Naive thymus-derived CD4-positive, alpha-beta T cell (primary cell): Measurements from ENCODE around the gene KEAP1. TPM values are rescaled to one million over a fixed set of nuclear protein-coding genes. Genes with fewer than 3 reads are reported as not detected.
"Not testable (repeated sequence)": the region's sequence is repeated elsewhere in the genome, so short reads cannot be mapped to it uniquely, and the experiment has no call there.

Source experiments
- ATAC-seq: fragments of 150-1000 bp; cut with Tn5 transposase; 2 replicates; pipeline ENCODE4 v1.10.0; 2021; ENCODE audit warnings: mild to moderate bottlenecking, moderate library complexity
- CTCF ChIA-PET: fragments of 350-600 bp; sonication (Branson Sonifier 250); formaldehyde crosslinking; loops from one replicate; lab custom pipeline; 2021; ENCODE audit warnings: antibody characterized with exemption; lab: Charles Lee
- POLR2A ChIA-PET: fragments of 350-600 bp; sonication (Branson Sonifier 250); formaldehyde crosslinking; loops from one replicate; lab custom pipeline; 2021; ENCODE audit warnings: antibody characterized with exemption, inconsistent platforms; lab: Charles Lee
- DNase-seq, 9 donors: peaks; one replicate each; pipeline versions ENCODE4 v3.0.0 to v3.0.0-alpha.2; 2020 to 2022; ENCODE audit warnings: mixed read lengths in 1 of 9
- H3K27ac ChIP-seq: one replicate; pipeline ENCODE4 v1.7.0; 2013; ENCODE audit warnings: mild to moderate bottlenecking, low read depth, low read length, moderate library complexity
- H3K27me3 ChIP-seq, 2 donors: one replicate each; pipeline ENCODE4 v1.7.0; 2013; ENCODE audit warnings: low read length in 2 of 2, mild to moderate bottlenecking in 2 of 2, moderate library complexity in 2 of 2; ENCODE audit not compliant: control insufficient read depth in 2 of 2, insufficient read depth in 2 of 2
- H3K36me3 ChIP-seq, 3 experiments: 1 replicate in 2 of 3; 2 replicates in 1 of 3; pipeline ENCODE4 v1.7.0; 2013; ENCODE audit warnings: low read length in 3 of 3, mild to moderate bottlenecking in 3 of 3, moderate library complexity in 1 of 3; ENCODE audit not compliant: insufficient read depth in 3 of 3, control insufficient read depth in 2 of 3
- H3K4me1 ChIP-seq, 2 donors: one replicate each; pipeline ENCODE4 v1.7.0; 2013; ENCODE audit warnings: low read length in 2 of 2, mild to moderate bottlenecking in 2 of 2, moderate library complexity in 1 of 2; ENCODE audit not compliant: control insufficient read depth in 2 of 2, insufficient read depth in 2 of 2
- H3K4me3 ChIP-seq: 2 replicates; pipeline ENCODE4 v1.7.0; 2013; ENCODE audit warnings: mild to moderate bottlenecking, low read length
- H3K9me3 ChIP-seq, 3 experiments: 1 replicate in 2 of 3; 2 replicates in 1 of 3; pipeline ENCODE4 v1.7.0; 2013; ENCODE audit warnings: low read length in 3 of 3; ENCODE audit not compliant: control insufficient read depth in 2 of 3
- H3K27ac Mint-ChIP-seq, 9 donors: one replicate each; pipeline ENCODE4 v1.8.0; 2020 to 2022; ENCODE audit warnings: mixed read lengths in 9 of 9, mild to moderate bottlenecking in 8 of 9, moderate library complexity in 5 of 9, inconsistent platforms in 2 of 9
- H3K27me3 Mint-ChIP-seq, 5 donors: one replicate each; pipeline ENCODE4 v1.8.0; 2021 to 2022; ENCODE audit warnings: mixed read lengths in 5 of 5, mild to moderate bottlenecking in 1 of 5
- H3K36me3 Mint-ChIP-seq, 5 donors: one replicate each; pipeline ENCODE4 v1.8.0; 2020 to 2022; ENCODE audit warnings: mixed read lengths in 5 of 5, mild to moderate bottlenecking in 3 of 5, inconsistent platforms in 1 of 5
- H3K4me1 Mint-ChIP-seq, 7 donors: one replicate each; pipeline ENCODE4 v1.8.0; 2020 to 2022; ENCODE audit warnings: mixed read lengths in 7 of 7, mild to moderate bottlenecking in 3 of 7, inconsistent platforms in 1 of 7
- H3K4me3 Mint-ChIP-seq, 10 donors: one replicate each; pipeline ENCODE4 v1.8.0; 2020 to 2022; ENCODE audit warnings: mild to moderate bottlenecking in 10 of 10, mixed read lengths in 10 of 10, moderate library complexity in 6 of 10, inconsistent platforms in 2 of 10
- H3K9me3 Mint-ChIP-seq, 11 donors: one replicate each; pipeline ENCODE4 v1.8.0; 2020 to 2022; ENCODE audit warnings: mixed read lengths in 11 of 11, mild to moderate bottlenecking in 4 of 11, inconsistent platforms in 1 of 11, moderate library complexity in 1 of 11
- intact Hi-C, 2 donors: fragments of 100-400 bp; cut with micrococcal nuclease; formaldehyde crosslinking; loops; one replicate each; pipeline ENCODE4 v1.15.1; 2023
- polyA plus RNA-seq, 2 donors: library from polyadenylated mRNA; unstranded; fragments of 300-500 nt; fragmentation: Illumina TruSeq; gene quantifications; one replicate each; pipeline ENCODE4 v1.2.3, GENCODE V29; 2021
- total RNA-seq, 6 experiments: library from RNA in 5 of 6; stranded (reverse) in 5 of 6; gene quantifications; 1 replicate in 5 of 6; 2 replicates in 1 of 6; pipeline ENCODE4 v1.2.3 and lab custom pipeline; 2021 to 2026

The KEAP1 gene
- total and polyA plus RNA-seq, 7 experiments from 2014 or later: 12.9 to 83.6 (median 31.4) TPM

GRCh38 chr19:10543420-10544241, 40.5 kb upstream of the KEAP1 start, which contains the start of gene ATG4D:
Gene ATG4D, plus strand, starts transcription at chr19:10543904. Its CDS starts 187 bp downstream, at chr19:10544091.
- Mint-ChIP-seq H3K4me1 (peaks cover 8 to 27% (median 16%) of the 10 kb centered on the region in 7 donors), H3K4me3 (peak within 1 kb of the TSS; percentile 83 to 93 (median 88)), H3K36me3 (peaks cover 0 to 4% (median 0%) of the 10 kb centered on the region in 5 donors), H3K27me3 (peaks cover 4 to 28% (median 5%) of the 10 kb centered on the region in 5 donors), H3K9me3 (no peaks in the 10 kb centered on the region), H3K27ac (peak within 1 kb of the TSS; percentile 72 to 91 (median 87))
- ATAC-seq: peak; percentile 93
- Histone ChIP-seq H3K36me3 (peaks cover 0 to 22% (median 0%) of the 10 kb centered on the region in 3 experiments), H3K27me3 (no peaks in the 10 kb centered on the region), H3K9me3 (no peaks in the 10 kb centered on the region), H3K4me1 (peaks cover 13 to 19% of the 10 kb centered on the region in 2 donors), H3K4me3 (peak within 1 kb of the TSS; percentile 83), H3K27ac (peak within 1 kb of the TSS; percentile 96)
- intact Hi-C loops: loop anchor here (1.0 to 5.0 kb wide), 6 partner anchors 11 to 419 kb away; partner anchors contain the start of genes CDC37 (in 1 of the 2), KRI1 (in 1 of the 2) and SMARCA4 (in 1 of the 2)
- POLR2A ChIA-PET: interaction anchor here (0.9 to 9.3 kb wide), 8 partner anchors 9 to 60 kb away, joined by 3 to 126 read pairs (median 4); partner anchors contain the start of genes CDKN2D and KRI1
- DNase-seq: peak; percentile 77 to 90 (median 84)
- CTCF ChIA-PET: interaction anchor here (1.1 to 1.2 kb wide), 2 partner anchors 26 to 37 kb away, joined by 5 read pairs; no protein-coding TSS in a partner anchor

GRCh38 chr19:10543059-10543419, 39.9 kb upstream of the KEAP1 start:
- intact Hi-C loops: loop anchor here (1.0 to 5.0 kb wide), 6 partner anchors 11 to 419 kb away; partner anchors contain the start of genes CDC37 (in 1 of the 2), KRI1 (in 1 of the 2) and SMARCA4 (in 1 of the 2)
- Histone ChIP-seq H3K4me3 (peak overlapping the region; percentile 83), H3K4me1 (peaks cover 13 to 19% of the 10 kb centered on the region in 2 donors), H3K27ac (peak overlapping the region; percentile 96), H3K9me3 (no peaks in the 10 kb centered on the region), H3K27me3 (no peaks in the 10 kb centered on the region), H3K36me3 (peaks cover 0 to 17% (median 0%) of the 10 kb centered on the region in 3 experiments)
- Mint-ChIP-seq H3K9me3 (no peaks in the 10 kb centered on the region), H3K27ac (peak overlapping the region; percentile 58 to 91 (median 86)), H3K4me3 (peak overlapping the region; percentile 72 to 86 (median 82)), H3K36me3 (peaks cover 0 to 4% (median 0%) of the 10 kb centered on the region in 5 donors), H3K27me3 (peaks cover 5 to 34% (median 11%) of the 10 kb centered on the region in 5 donors), H3K4me1 (peaks cover 8 to 27% (median 16%) of the 10 kb centered on the region in 7 donors)
- POLR2A ChIA-PET: interaction anchor here (0.7 to 9.3 kb wide), 8 partner anchors 9 to 408 kb away, joined by 3 to 126 read pairs (median 4); partner anchors contain the start of genes CDKN2D and KRI1
- DNase-seq (no peak), ATAC-seq (no peak)
- CTCF ChIA-PET: interaction anchor here (0.5 to 2.2 kb wide), 6 partner anchors 13 to 38 kb away, joined by 3 to 12 read pairs (median 6); partner anchors contain the start of gene KRI1

- H3K4me3 ChIP-seq, H3K27ac Mint-ChIP-seq, ATAC-seq, DNase-seq, H3K9me3 Mint-ChIP-seq, H3K4me3 Mint-ChIP-seq, CTCF ChIA-PET, H3K27ac ChIP-seq, H3K36me3 Mint-ChIP-seq, H3K4me1 ChIP-seq, H3K27me3 ChIP-seq, POLR2A ChIA-PET, intact Hi-C loops, H3K9me3 ChIP-seq, H3K36me3 ChIP-seq: not testable (repeated sequence)
- H3K27me3 Mint-ChIP-seq: peaks cover 10 to 49% (median 18%) of the 10 kb centered on the region in 5 donors
- H3K4me1 Mint-ChIP-seq: peaks cover 0 to 11% (median 7%) of the 10 kb centered on the region in 7 donors
These were observed 35.9 kb upstream of the KEAP1 start for GRCh38 chr19:10539016-10539415.

GRCh38 chr19:10538204-10538983, 35.2 kb upstream of the KEAP1 start:
- Mint-ChIP-seq H3K4me3 (peak overlapping the region in 1 of 10 donors; percentile 29), H3K27ac (no peak overlapping the region)

GRCh38 chr19:10537668-10538067, 34.5 kb upstream of the KEAP1 start:
- ChIA-PET POLR2A (interaction anchor here (0.6 kb wide), 1 partner anchor 15 kb away, joined by 4 read pairs; no protein-coding TSS in a partner anchor), CTCF (interaction anchor here (0.6 to 1.0 kb wide), 2 partner anchors 44 to 52 kb away, joined by 3 read pairs; no protein-coding TSS in a partner anchor)

More at GRCh38 chr19:10538204-10538983, 35.2 kb upstream of the KEAP1 start:
- intact Hi-C loops: no loop called here
- peaks cover 3 to 4% of the 10 kb centered on the region in 2 donors for H3K4me1 ChIP-seq
- no peaks in the 10 kb centered on the region for H3K27me3 ChIP-seq
- H3K36me3 ChIP-seq: no peaks in the 10 kb centered on the region
- ATAC-seq (no peak), DNase-seq (no peak)
- peaks cover 10 to 55% (median 18%) of the 10 kb centered on the region in 5 donors for H3K27me3 Mint-ChIP-seq
- no peak overlapping the region for H3K4me3 ChIP-seq
- no peak overlapping the region for H3K27ac ChIP-seq
- H3K4me1 Mint-ChIP-seq: peaks cover 0 to 10% (median 7%) of the 10 kb centered on the region in 7 donors
- CTCF ChIA-PET: interaction anchor here (0.6 to 1.0 kb wide), 2 partner anchors 43 to 51 kb away, joined by 3 read pairs; no protein-coding TSS in a partner anchor
- no peaks in the 10 kb centered on the region for H3K9me3 ChIP-seq
- H3K36me3 Mint-ChIP-seq: no peaks in the 10 kb centered on the region
- H3K9me3 Mint-ChIP-seq: no peaks in the 10 kb centered on the region
- POLR2A ChIA-PET: interaction anchor here (0.6 kb wide), 1 partner anchor 15 kb away, joined by 4 read pairs; no protein-coding TSS in a partner anchor

More at GRCh38 chr19:10537668-10538067, 34.5 kb upstream of the KEAP1 start:
- ATAC-seq (no peak), DNase-seq (no peak)
- H3K27me3 Mint-ChIP-seq: peaks cover 10 to 53% (median 18%) of the 10 kb centered on the region in 5 donors
- no peaks in the 10 kb centered on the region for H3K36me3 Mint-ChIP-seq
- no peaks in the 10 kb centered on the region for H3K4me1 ChIP-seq
- intact Hi-C loops: no loop called here
- H3K9me3 ChIP-seq: no peaks in the 10 kb centered on the region
- peaks cover 0 to 7% (median 4%) of the 10 kb centered on the region in 7 donors for H3K4me1 Mint-ChIP-seq
- no peaks in the 10 kb centered on the region for H3K27me3 ChIP-seq
- no peak overlapping the region for H3K27ac ChIP-seq
- no peak overlapping the region for H3K4me3 Mint-ChIP-seq
- no peaks in the 10 kb centered on the region for H3K9me3 Mint-ChIP-seq
- no peak overlapping the region for H3K27ac Mint-ChIP-seq
- no peaks in the 10 kb centered on the region for H3K36me3 ChIP-seq
- no peak overlapping the region for H3K4me3 ChIP-seq
